C1 segment of cervical spinal cord (tissue), 14 donors: ENCODE measurements around the gene NFYA.
A peak's percentile ranks its signal among the peaks of the same experiment; 100 is the strongest.

ENCODE experiments used
- DNase-seq, 14 donors: peaks; one replicate each; lab custom pipeline; 2025; lab: John Stamatoyannopoulos, UW

NFYA gene

GRCh38 chr6:41072836-41073202 lies at the start of gene NFYA:
TSS of gene NFYA (plus strand) at chr6:41072974. CDS start at chr6:41079090, 6,116 bp downstream.
- peak in 6 of 14 donors; percentile 100 for DNase-seq

GRCh38 chr6:41023114-41023513 lies 49.7 kb upstream of the NFYA start:
- DNase-seq = no peak

- DNase-seq = no peak
These were observed 46.7 kb upstream of the NFYA start for GRCh38 chr6:41025966-41026530.

GRCh38 chr6:41027241-41027640 lies 45.5 kb upstream of the NFYA start:
- DNase-seq = no peak

- DNase-seq = peak in 13 of 14 donors; percentile 8 to 78 (median 49)
These were observed 44.8 kb upstream of the NFYA start for GRCh38 chr6:41027799-41028560.

GRCh38 chr6:41028561-41029412 lies 44.0 kb upstream of the NFYA start:
- DNase-seq = no peak

GRCh38 chr6:41032830-41033229 lies 39.9 kb upstream of the NFYA start:
- no peak for DNase-seq

GRCh38 chr6:41033776-41034175 lies 39.0 kb upstream of the NFYA start:
- no peak for DNase-seq

GRCh38 chr6:41036186-41036585 lies 36.6 kb upstream of the NFYA start:
- DNase-seq = no peak

GRCh38 chr6:41036601-41037000 lies 36.2 kb upstream of the NFYA start:
- DNase-seq = no peak

GRCh38 chr6:41037107-41037900 lies 35.5 kb upstream of the NFYA start:
- no peak for DNase-seq

- no peak for DNase-seq
These were observed 34.6 kb upstream of the NFYA start for GRCh38 chr6:41038205-41038604.

GRCh38 chr6:41039060-41039998 lies 33.4 kb upstream of the NFYA start, which contains the start of gene UNC5CL:
TSS of gene UNC5CL (minus strand) at chr6:41039221. CDS start at chr6:41035074, 4,147 bp downstream.
- DNase-seq = no peak

- DNase-seq = no peak
These were observed 32.5 kb upstream of the NFYA start for GRCh38 chr6:41040101-41040939.

GRCh38 chr6:41040940-41041536 lies 31.7 kb upstream of the NFYA start:
- DNase-seq = no peak

GRCh38 chr6:41042226-41043055 lies 30.3 kb upstream of the NFYA start, which contains the start of gene TSPO2:
TSS of gene TSPO2 (plus strand) at chr6:41042467. CDS start at chr6:41042986, 519 bp downstream.
- no peak for DNase-seq

GRCh38 chr6:41043151-41043550 lies 29.6 kb upstream of the NFYA start:
- no peak for DNase-seq

- DNase-seq = no peak
These were observed 27.1 kb upstream of the NFYA start for GRCh38 chr6:41045664-41046063.
